ENCODE measurements around the gene MAP1LC3B.
"Not testable (repeated sequence)": the region's sequence is repeated elsewhere in the genome, so short reads cannot be mapped to it uniquely, and the experiment has no call there.

DNA sequence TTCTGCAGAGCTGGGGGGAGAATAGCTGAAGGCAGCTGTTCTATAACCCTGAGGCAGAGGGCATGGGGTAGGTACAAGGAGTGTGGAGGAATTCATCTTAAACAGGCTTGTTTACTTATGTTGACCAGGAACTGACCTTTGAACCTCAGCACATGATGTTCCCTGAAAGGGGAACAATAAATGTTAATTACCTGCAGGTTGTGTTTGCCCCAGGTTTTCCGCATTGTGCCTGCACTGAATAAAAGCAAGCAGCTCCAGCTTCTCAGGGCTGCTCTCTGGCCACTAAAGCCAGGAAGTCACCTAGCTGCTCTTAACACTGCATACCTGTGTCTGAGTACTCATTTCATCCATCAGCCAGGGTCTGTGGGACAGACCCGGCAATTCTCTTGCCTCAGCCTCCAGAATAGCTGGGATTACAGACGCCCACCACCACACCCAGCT, 12.8 kb upstream of the MAP1LC3B start:
- TF ChIP-seq POLR2A (IDR thresholded peaks at IDR 0.05), result not testable (repeated sequence)
- TF ChIP-seq, protein P1, sequence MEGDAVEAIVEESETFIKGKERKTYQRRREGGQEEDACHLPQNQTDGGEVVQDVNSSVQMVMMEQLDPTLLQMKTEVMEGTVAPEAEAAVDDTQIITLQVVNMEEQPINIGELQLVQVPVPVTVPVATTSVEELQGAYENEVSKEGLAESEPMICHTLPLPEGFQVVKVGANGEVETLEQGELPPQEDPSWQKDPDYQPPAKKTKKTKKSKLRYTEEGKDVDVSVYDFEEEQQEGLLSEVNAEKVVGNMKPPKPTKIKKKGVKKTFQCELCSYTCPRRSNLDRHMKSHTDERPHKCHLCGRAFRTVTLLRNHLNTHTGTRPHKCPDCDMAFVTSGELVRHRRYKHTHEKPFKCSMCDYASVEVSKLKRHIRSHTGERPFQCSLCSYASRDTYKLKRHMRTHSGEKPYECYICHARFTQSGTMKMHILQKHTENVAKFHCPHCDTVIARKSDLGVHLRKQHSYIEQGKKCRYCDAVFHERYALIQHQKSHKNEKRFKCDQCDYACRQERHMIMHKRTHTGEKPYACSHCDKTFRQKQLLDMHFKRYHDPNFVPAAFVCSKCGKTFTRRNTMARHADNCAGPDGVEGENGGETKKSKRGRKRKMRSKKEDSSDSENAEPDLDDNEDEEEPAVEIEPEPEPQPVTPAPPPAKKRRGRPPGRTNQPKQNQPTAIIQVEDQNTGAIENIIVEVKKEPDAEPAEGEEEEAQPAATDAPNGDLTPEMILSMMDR (IDR thresholded peaks at IDR 0.05), result not testable (repeated sequence)
